ENCODE data around the gene BRD9. TPM values are rescaled to one million over a fixed set of nuclear protein-coding genes. Genes with fewer than 3 reads are reported as not detected.
A peak's percentile ranks its signal among the peaks of the same experiment; 100 is the strongest.
"Not testable (repeated sequence)": the region's sequence is repeated elsewhere in the genome, so short reads cannot be mapped to it uniquely, and the experiment has no call there.

Gene BRD9
- polyA plus RNA-seq, 6 donors from 2014 or later, result 5.6 to 16.2 (median 12.5) TPM

GRCh38 chr5:852431-853401 is 39.9 kb downstream of the BRD9 start:
- DNase-seq (no peak), ATAC-seq (ENCODE audit: low read depth in 2 of 2) (no peak)
- Mint-ChIP-seq H3K36me3 (no peaks in the 10 kb centered on the region), H3K9me3 (no peaks in the 10 kb centered on the region), H3K4me1 (no peaks in the 10 kb centered on the region), H3K27ac (peak overlapping the region in 1 of 6 donors; percentile 7), H3K4me3 (no peak overlapping the region), H3K27me3 (peaks cover 0 to 12% (median 4%) of the 10 kb centered on the region in 3 donors)

- DNase-seq (no peak), ATAC-seq (ENCODE audit: low read depth in 2 of 2) (no peak)
- Mint-ChIP-seq H3K27ac (no peak overlapping the region), H3K36me3 (no peaks in the 10 kb centered on the region), H3K4me3 (no peak overlapping the region), H3K9me3 (no peaks in the 10 kb centered on the region), H3K4me1 (no peaks in the 10 kb centered on the region), H3K27me3 (peaks cover 0 to 12% (median 4%) of the 10 kb centered on the region in 3 donors)
These were observed 40.6 kb downstream of the BRD9 start for GRCh38 chr5:852018-852417.

DNA sequence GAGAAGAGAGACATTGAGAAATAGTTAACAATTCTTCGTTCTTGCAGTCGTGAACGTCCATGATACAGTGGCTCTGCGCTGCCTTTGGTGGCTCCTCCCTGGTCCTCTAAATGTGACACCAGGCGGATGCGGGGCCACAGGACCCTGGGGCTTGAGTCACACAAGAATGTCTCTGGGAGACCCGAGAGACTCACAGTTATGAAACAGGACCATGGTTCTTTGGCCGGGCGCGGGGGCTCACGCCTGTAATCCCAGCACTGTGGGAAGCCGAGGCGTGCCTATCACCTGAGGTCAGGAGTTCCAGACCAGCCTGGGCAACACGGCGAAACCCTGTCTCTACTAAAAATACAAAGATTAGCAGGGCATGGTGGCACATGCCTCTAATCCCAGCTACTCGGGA is 41.0 kb downstream of the BRD9 start:
- Mint-ChIP-seq H3K36me3 (no peaks in the 10 kb centered on the region), H3K4me3 (no peak overlapping the region)

DNA sequence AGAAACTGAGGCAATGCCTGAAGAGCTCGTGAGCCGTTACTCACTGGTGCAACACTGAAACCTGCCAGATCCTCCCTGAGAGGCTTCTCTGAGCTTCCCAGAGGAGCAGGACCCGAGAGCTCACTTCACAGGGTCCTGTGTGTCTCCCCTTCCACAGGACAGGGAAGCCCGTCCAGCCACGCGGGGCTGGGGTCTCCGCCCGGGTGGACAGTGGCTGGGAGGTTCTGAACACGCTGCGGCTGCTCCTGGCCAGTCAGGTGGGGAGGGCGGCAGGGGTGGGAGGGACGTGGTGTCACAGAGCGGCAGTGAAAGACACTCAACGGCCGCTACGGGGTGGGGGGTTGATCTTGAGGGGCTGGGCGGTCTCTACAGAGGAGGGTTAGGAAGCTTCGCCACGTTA is 41.5 kb downstream of the BRD9 start:
- H3K27me3 Mint-ChIP-seq, result peaks cover 0 to 12% (median 4%) of the 10 kb centered on the region in 3 donors

More for the DNA sequence above, 41.0 kb downstream of the BRD9 start:
- peaks cover 0 to 12% (median 4%) of the 10 kb centered on the region in 3 donors for H3K27me3 Mint-ChIP-seq
- no peaks in the 10 kb centered on the region for H3K9me3 Mint-ChIP-seq
- H3K4me1 Mint-ChIP-seq, result no peaks in the 10 kb centered on the region
- ATAC-seq (ENCODE audit: low read depth in 2 of 2) (no peak), DNase-seq (no peak)
- H3K27ac Mint-ChIP-seq, result no peak overlapping the region

GRCh38 chr5:850511-851006 is 42.0 kb downstream of the BRD9 start, which contains the start of gene ZDHHC11:
TSS of gene ZDHHC11 (minus strand) at chr5:850986. CDS start at chr5:850602, 384 bp downstream.
- Mint-ChIP-seq H3K27me3 (peaks cover 0 to 12% (median 4%) of the 10 kb centered on the region in 3 donors), H3K4me1 (no peaks in the 10 kb centered on the region), H3K27ac (no peak within 1 kb of the TSS), H3K36me3 (no peaks in the 10 kb centered on the region), H3K4me3 (no peak within 1 kb of the TSS), H3K9me3 (no peaks in the 10 kb centered on the region)
- DNase-seq (no peak), ATAC-seq (ENCODE audit: low read depth in 2 of 2) (no peak)

More for the DNA sequence above, 41.5 kb downstream of the BRD9 start:
- no peak overlapping the region for H3K27ac Mint-ChIP-seq
- no peaks in the 10 kb centered on the region for H3K4me1 Mint-ChIP-seq
- H3K36me3 Mint-ChIP-seq, result no peaks in the 10 kb centered on the region
- H3K9me3 Mint-ChIP-seq, result no peaks in the 10 kb centered on the region
- no peak overlapping the region for H3K4me3 Mint-ChIP-seq
- no peak for DNase-seq
- no peak for ATAC-seq (ENCODE audit: low read depth in 2 of 2)

DNA sequence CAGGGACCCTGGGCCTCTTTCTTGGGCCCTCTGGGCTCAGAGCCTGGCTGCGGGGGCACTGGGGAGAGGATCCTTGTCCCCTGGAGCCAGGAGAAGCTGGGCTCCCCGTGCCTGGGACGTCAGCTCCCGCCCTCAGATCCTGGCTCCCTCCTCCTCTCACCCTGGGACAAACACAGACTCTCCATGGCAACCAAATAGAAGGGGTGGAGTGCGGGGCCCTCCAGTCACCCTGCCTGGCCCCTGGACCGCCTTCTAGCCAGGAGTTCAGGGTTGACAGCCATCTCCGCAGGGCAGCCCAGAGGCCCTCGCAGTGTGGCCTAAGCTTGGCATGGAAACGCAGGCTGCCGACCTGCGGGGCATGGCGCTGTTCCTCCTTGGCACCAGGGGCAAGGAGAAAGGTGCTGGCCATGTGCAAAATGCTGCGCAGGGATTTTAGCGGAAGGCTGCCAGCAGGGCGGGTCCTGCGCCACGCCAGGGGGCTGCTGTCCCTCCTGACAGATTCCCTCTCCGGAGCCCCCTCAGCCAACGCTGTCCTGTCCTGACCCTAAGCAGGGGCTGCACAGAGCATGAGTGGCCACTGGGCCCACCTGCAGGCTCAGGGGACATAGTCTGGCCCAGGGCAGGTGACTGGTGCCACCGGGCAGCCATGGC is 42.8 kb downstream of the BRD9 start:
- H3K27ac Mint-ChIP-seq, result no peak overlapping the region
- no peaks in the 10 kb centered on the region for H3K9me3 Mint-ChIP-seq
- H3K4me3 Mint-ChIP-seq, result no peak overlapping the region
- DNase-seq (no peak), ATAC-seq (ENCODE audit: low read depth in 2 of 2) (no peak)
- H3K4me1 Mint-ChIP-seq, result no peaks in the 10 kb centered on the region
- no peaks in the 10 kb centered on the region for H3K36me3 Mint-ChIP-seq
- peaks cover 0 to 12% (median 4%) of the 10 kb centered on the region in 3 donors for H3K27me3 Mint-ChIP-seq

DNA sequence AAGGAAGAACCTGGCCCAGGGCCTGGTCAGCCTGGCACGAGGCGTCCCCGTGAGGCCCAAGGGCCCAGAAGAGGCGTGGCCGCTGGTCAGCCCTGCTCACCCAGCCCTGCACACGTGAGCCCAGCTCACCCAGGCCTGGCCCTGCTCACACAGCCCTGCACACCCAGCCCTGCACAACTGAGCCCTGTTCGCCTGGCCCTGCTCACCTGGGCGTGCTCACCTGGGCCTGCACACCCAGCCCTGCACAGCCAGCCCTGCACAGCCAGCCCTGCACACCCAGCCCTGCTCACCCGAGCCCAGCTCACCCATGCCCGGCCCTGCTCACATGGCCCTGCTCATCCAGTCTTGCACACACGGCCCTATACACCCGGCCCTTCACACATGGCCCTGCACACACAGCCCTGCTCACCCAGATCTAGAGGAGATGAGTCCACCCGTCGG is 43.9 kb downstream of the BRD9 start:
- Mint-ChIP-seq H3K27ac (no peak overlapping the region), H3K27me3 (peaks cover 0 to 12% (median 4%) of the 10 kb centered on the region in 3 donors), H3K4me3 (no peak overlapping the region), H3K9me3 (no peaks in the 10 kb centered on the region), H3K4me1 (no peaks in the 10 kb centered on the region), H3K36me3 (no peaks in the 10 kb centered on the region)
- no peak for ATAC-seq (ENCODE audit: low read depth in 2 of 2)
- no peak for DNase-seq

- H3K36me3 Mint-ChIP-seq; ATAC-seq (ENCODE audit: low read depth in 2 of 2); H3K4me3 Mint-ChIP-seq; H3K27ac Mint-ChIP-seq; H3K4me1 Mint-ChIP-seq; DNase-seq; H3K9me3 Mint-ChIP-seq: not testable (repeated sequence)
- H3K27me3 Mint-ChIP-seq, result peaks cover 0 to 11% (median 4%) of the 10 kb centered on the region in 3 donors
These were observed 44.9 kb downstream of the BRD9 start for GRCh38 chr5:847736-848135.

- not testable (repeated sequence) for H3K9me3 Mint-ChIP-seq; H3K4me1 Mint-ChIP-seq; H3K36me3 Mint-ChIP-seq; H3K4me3 Mint-ChIP-seq; DNase-seq; H3K27me3 Mint-ChIP-seq; ATAC-seq (ENCODE audit: low read depth in 2 of 2); H3K27ac Mint-ChIP-seq
These were observed 45.4 kb downstream of the BRD9 start for GRCh38 chr5:847212-847611.

GRCh38 chr5:846602-847091 is 46.0 kb downstream of the BRD9 start:
- H3K4me1 Mint-ChIP-seq; H3K27me3 Mint-ChIP-seq; H3K36me3 Mint-ChIP-seq; DNase-seq; H3K9me3 Mint-ChIP-seq; ATAC-seq (ENCODE audit: low read depth in 2 of 2); H3K4me3 Mint-ChIP-seq: not testable (repeated sequence)
- H3K27ac Mint-ChIP-seq, result peak overlapping the region in 2 of 6 donors; percentile 1 to 55

GRCh38 chr5:845676-846601 is 46.7 kb downstream of the BRD9 start:
- not testable (repeated sequence) for ATAC-seq (ENCODE audit: low read depth in 2 of 2)

DNA sequence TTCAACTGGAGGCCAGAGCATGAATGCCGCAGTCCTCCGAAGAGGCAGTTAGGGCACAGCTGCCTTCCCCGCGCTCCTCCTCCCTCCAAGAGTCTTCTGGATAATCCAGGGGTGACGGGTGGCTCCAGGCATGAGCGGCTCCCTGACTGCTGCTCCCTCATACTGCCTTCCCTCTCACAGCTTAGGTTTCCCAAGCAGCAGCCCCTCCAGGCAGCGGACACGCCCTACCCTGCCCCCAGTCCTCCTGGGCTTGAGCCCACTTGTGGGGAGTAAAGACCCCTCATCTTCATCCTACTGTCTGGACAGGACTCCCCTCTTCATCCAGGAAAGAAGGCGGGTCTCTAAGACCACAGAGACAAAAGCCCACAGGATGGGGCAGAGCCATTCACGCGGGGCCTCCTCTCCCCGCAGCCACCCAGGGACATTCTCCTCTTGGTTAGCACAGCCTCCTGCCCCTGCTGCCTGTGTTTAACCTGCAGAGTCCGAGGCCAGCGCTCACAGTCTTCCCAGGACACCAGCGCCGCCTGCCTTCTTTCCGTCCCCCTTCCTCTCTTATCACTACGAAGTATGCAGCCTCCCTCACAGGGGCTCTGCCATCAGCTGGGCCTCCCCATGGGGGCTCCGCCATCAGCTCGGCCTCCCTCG is 47.4 kb downstream of the BRD9 start:
- not testable (repeated sequence) for H3K27me3 Mint-ChIP-seq; H3K36me3 Mint-ChIP-seq; ATAC-seq (ENCODE audit: low read depth in 2 of 2); H3K4me1 Mint-ChIP-seq; H3K4me3 Mint-ChIP-seq; DNase-seq; H3K9me3 Mint-ChIP-seq
- H3K27ac Mint-ChIP-seq, result peak overlapping the region in 1 of 6 donors; percentile 33

More at GRCh38 chr5:845676-846601, 46.7 kb downstream of the BRD9 start:
- H3K4me3 Mint-ChIP-seq, H3K4me1 Mint-ChIP-seq, H3K27me3 Mint-ChIP-seq, H3K27ac Mint-ChIP-seq, DNase-seq, H3K36me3 Mint-ChIP-seq, H3K9me3 Mint-ChIP-seq: not testable (repeated sequence)
